Ascending aorta (tissue), 2 donors: ENCODE results near the gene STOM. TPM values are rescaled to one million over a fixed set of nuclear protein-coding genes. Genes with fewer than 3 reads are reported as not detected.
"Not testable (repeated sequence)": the region's sequence is repeated elsewhere in the genome, so short reads cannot be mapped to it uniquely, and the experiment has no call there.

Experiments
- DNase-seq, 2 donors: peaks; one replicate each; pipeline ENCODE4 v3.0.0-alpha.2; 2019; ENCODE audit warnings: low spot score in 2 of 2
- H3K27ac ChIP-seq, 2 donors: fragments of 200-600 bp; sonication (generic); one replicate each; pipeline ENCODE4 v1.5.1; 2016 to 2017; ENCODE audit warnings: mild to moderate bottlenecking in 1 of 2
- H3K27me3 ChIP-seq: fragments of 200-600 bp; sonication (generic); one replicate; pipeline ENCODE4 v1.5.1; 2017
- H3K36me3 ChIP-seq, 2 donors: fragments of 200-600 bp; sonication (generic); one replicate each; pipeline ENCODE4 v1.5.1; 2016
- H3K4me1 ChIP-seq, 2 donors: fragments of 200-600 bp; sonication (generic); one replicate each; pipeline ENCODE4 v1.5.1; 2016 to 2017; ENCODE audit warnings: mild to moderate bottlenecking in 1 of 2
- H3K4me3 ChIP-seq, 2 donors: fragments of 200-600 bp; sonication (generic); one replicate each; pipeline ENCODE4 v1.5.1; 2016 to 2017; ENCODE audit warnings: mild to moderate bottlenecking in 1 of 2
- H3K9me3 ChIP-seq, 2 donors: fragments of 200-600 bp; sonication (generic); one replicate each; pipeline ENCODE4 v1.5.1; 2016
- intact Hi-C: fragments of 100-400 bp; cut with DNase I; formaldehyde crosslinking; loops from one replicate; pipeline ENCODE4 v1.15.1; 2023
- total RNA-seq: library from RNA; depleted of rRNA; stranded (reverse); fragments of >200 nt; gene quantifications from one replicate; pipeline ENCODE4 v1.1.0, GENCODE V29; 2016
- TF ChIP-seq, protein P1 (sequence below), 3 experiments: fragments of 200-600 bp in 2 of 3; fragments of 450-650 bp in 1 of 3; sonication (generic) in 2 of 3; IDR thresholded peaks; one replicate each; pipeline ENCODE4 v1.5.1; 2016 to 2019; ENCODE audit warnings: antibody characterized with exemption in 3 of 3, mild to moderate bottlenecking in 1 of 3, moderate library complexity in 1 of 3

The STOM gene
- total RNA-seq, 1 donor from 2014 or later, result 306 TPM

DNA sequence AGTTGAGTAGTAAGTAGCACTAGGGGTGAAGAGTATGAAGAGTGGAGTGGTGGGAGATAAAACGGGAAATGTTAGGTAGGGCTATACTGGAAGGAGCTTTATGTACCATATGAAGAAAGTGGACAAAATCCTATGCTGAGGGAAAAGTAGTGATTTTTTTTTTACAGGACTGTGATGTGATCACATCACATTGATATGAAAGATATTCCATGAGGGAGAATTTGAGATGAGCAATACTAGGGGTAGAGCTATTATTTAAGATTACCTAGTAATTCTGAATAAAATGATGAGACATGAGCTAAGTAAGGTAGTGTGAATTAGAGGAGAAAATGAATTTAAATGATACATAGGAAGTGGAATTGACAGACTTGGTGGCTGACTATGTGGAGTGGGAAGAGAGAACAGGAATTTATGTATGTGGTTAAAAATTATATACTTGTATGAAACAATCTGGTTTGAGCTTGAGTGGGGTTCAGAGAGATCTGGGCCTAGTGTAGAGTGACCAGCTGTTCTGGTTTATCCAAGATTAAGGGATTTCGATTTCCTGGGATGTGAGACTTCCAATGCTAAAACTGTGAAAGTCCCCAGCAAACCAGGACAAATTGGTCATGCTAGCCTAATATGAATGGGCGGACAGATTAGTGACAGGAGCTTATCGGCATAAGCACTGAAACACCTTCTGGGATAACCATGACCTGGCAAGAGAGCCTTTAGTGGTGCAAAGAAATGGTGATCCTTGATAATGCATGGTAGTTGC lies 29.3 kb upstream of the STOM start:
- no peak for DNase-seq
- TF ChIP-seq, protein P1, sequence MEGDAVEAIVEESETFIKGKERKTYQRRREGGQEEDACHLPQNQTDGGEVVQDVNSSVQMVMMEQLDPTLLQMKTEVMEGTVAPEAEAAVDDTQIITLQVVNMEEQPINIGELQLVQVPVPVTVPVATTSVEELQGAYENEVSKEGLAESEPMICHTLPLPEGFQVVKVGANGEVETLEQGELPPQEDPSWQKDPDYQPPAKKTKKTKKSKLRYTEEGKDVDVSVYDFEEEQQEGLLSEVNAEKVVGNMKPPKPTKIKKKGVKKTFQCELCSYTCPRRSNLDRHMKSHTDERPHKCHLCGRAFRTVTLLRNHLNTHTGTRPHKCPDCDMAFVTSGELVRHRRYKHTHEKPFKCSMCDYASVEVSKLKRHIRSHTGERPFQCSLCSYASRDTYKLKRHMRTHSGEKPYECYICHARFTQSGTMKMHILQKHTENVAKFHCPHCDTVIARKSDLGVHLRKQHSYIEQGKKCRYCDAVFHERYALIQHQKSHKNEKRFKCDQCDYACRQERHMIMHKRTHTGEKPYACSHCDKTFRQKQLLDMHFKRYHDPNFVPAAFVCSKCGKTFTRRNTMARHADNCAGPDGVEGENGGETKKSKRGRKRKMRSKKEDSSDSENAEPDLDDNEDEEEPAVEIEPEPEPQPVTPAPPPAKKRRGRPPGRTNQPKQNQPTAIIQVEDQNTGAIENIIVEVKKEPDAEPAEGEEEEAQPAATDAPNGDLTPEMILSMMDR (IDR thresholded peaks at IDR 0.05), result no peak
- H3K4me1 ChIP-seq, result no peaks in the 10 kb centered on the region
- intact Hi-C loops, result no loop called here
- H3K9me3 ChIP-seq, result no peaks in the 10 kb centered on the region
- no peak overlapping the region for H3K27ac ChIP-seq
- H3K36me3 ChIP-seq, result no peaks in the 10 kb centered on the region
- no peaks in the 10 kb centered on the region for H3K27me3 ChIP-seq
- no peak overlapping the region for H3K4me3 ChIP-seq

DNA sequence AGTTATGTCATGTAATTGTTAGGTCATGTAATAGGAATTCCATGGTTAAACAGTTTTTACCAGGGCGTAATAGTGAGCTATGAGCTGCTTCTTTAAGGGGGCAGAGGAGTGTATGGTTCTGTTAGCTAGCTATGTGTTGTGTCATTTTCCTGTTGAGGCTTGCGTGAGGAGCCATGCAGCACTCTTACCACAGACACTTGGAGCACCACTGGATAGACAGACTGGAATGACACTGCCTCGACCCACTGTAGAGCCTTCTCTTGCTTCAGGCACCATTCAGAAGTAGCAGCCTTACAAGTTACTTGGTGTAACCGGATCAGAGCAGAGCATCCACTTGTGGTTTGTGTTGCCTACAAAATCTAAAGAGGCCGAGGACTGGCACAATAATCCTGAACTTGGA lies 28.3 kb upstream of the STOM start:
- H3K36me3 ChIP-seq, result no peaks in the 10 kb centered on the region
- H3K9me3 ChIP-seq, result no peaks in the 10 kb centered on the region
- intact Hi-C loops, result no loop called here
- TF ChIP-seq, protein P1 (IDR thresholded peaks at IDR 0.05), result no peak
- no peaks in the 10 kb centered on the region for H3K4me1 ChIP-seq
- no peak for DNase-seq
- H3K27me3 ChIP-seq, result no peaks in the 10 kb centered on the region
- H3K27ac ChIP-seq, result no peak overlapping the region
- H3K4me3 ChIP-seq, result no peak overlapping the region

DNA sequence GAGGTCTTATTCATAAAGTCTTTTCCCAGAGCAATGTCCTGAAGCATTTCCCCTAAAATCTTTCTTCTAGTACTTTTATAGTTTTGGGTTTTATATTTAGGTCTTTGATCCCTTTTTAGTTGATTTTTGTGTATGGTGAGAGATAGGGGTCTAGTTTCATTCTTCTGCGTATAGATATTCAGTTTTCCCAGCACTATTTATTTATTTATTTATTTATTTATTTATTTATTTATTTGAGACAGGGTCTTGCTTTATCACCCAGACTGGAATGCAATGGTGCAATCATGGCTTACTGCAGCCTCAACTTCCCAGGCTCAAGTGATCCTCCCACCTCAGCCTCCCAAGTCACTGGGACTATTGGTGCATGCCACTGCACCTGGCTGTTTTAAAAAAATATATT lies 27.2 kb upstream of the STOM start:
- H3K9me3 ChIP-seq, H3K4me1 ChIP-seq, H3K27me3 ChIP-seq, intact Hi-C loops, H3K36me3 ChIP-seq, DNase-seq, H3K27ac ChIP-seq, H3K4me3 ChIP-seq: not testable (repeated sequence)

DNA sequence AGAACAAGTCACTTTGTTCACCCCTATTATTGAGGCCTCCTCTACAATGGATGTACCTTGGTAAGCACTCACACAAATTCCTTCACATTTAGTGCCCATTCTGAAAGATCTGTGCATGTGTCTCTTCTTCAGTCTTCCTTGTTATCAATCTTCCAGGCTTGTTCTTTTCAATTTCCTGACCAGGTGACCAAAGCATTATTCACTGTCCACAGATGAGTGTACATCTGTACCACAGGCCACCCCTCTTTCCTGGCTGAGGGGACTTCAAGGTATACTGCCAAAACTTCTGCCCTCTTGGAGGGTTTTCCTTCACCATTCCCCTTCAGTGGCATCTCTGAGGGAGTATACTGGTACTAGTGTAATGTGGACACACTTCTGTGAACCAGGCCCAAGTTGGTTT lies 25.5 kb upstream of the STOM start:
- TF ChIP-seq, protein P1 (IDR thresholded peaks at IDR 0.05), result no peak
- Histone ChIP-seq H3K27me3 (no peaks in the 10 kb centered on the region), H3K4me3 (no peak overlapping the region), H3K36me3 (no peaks in the 10 kb centered on the region), H3K9me3 (no peaks in the 10 kb centered on the region), H3K4me1 (no peaks in the 10 kb centered on the region), H3K27ac (no peak overlapping the region)
- intact Hi-C loops, result no loop called here
- DNase-seq, result no peak

DNA sequence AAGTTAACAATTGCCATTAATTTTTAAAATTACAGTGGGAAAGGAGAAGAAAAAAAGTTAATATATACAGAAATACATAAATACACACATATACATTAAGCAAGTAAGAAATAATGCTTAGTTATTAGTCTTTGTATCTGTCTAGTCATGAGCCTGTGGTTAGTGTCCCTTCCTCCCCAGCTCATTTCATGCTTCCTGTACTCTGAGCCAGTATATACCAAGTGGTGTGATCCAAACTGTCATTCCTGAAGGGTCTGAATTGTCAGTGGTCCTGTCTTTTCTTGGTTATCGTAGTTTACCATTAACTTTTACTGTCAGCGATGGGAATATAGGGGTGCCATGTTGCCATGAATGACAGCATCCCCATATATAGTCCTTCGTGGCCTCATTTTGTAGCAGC lies 24.2 kb upstream of the STOM start:
- H3K36me3 ChIP-seq, result no peaks in the 10 kb centered on the region
- TF ChIP-seq, protein P1 (IDR thresholded peaks at IDR 0.05), result no peak
- no peak overlapping the region for H3K27ac ChIP-seq
- no peak for DNase-seq
- no peaks in the 10 kb centered on the region for H3K9me3 ChIP-seq
- H3K4me1 ChIP-seq, result no peaks in the 10 kb centered on the region
- H3K4me3 ChIP-seq, result no peak overlapping the region
- no peaks in the 10 kb centered on the region for H3K27me3 ChIP-seq
- intact Hi-C loops, result no loop called here

DNA sequence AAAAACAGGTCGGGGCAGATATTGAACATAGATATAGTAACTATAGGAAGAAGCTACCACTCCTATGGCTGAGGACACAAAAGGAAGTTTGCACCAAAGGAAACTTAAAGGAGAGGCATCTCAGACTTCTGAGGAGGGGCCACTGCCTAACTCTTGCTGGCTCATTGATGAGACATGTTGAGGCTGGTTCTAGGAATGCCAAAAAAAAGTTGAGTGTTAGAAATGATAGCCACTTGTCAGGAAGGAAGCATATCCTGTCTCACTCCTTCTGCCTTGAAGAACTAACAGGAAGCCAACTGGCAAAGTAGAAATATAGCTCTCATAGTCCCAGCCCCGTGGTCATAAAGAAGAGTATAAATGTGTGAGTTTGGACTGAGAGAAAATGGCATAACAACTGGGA lies 23.3 kb upstream of the STOM start:
- TF ChIP-seq, protein P1 (IDR thresholded peaks at IDR 0.05), result no peak
- intact Hi-C loops, result no loop called here
- H3K36me3 ChIP-seq, result no peaks in the 10 kb centered on the region
- DNase-seq, result no peak
- H3K9me3 ChIP-seq, result no peaks in the 10 kb centered on the region
- no peaks in the 10 kb centered on the region for H3K4me1 ChIP-seq
- H3K27ac ChIP-seq, result no peak overlapping the region
- H3K4me3 ChIP-seq, result no peak overlapping the region
- H3K27me3 ChIP-seq, result no peaks in the 10 kb centered on the region
